GM12873 (cell line): ENCODE data around the gene JCAD.

Experiments used
- TF ChIP-seq, protein P1 (sequence below): IDR thresholded peaks from 2 replicates; pipeline ENCODE4 v1.5.1; 2012; ENCODE audit warnings: low read depth, mild to moderate bottlenecking, moderate library complexity, low read length, control low read depth; ENCODE audit not compliant: insufficient read depth; ENCODE audit errors: missing control alignments

The JCAD gene

DNA sequence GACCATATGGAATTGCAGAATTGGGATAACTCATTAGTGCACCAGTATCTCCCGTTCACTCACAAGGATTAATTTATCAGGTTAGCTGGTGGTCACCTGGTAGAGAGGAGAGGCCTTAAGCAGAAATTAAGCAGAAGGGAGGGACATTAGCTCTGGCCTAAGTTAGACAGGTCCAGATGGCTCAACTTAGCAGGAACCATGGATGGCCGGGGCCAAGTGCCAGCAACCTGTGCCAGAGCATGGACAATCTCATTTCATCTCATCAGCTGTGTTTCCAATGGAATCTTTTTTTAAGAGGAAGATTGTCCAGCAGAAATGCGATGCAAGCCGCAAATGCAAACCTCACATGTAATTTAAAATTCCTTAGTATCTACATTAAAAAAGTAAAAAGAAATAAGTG lies 82.2 kb downstream of the JCAD start:
- TF ChIP-seq, protein P1, sequence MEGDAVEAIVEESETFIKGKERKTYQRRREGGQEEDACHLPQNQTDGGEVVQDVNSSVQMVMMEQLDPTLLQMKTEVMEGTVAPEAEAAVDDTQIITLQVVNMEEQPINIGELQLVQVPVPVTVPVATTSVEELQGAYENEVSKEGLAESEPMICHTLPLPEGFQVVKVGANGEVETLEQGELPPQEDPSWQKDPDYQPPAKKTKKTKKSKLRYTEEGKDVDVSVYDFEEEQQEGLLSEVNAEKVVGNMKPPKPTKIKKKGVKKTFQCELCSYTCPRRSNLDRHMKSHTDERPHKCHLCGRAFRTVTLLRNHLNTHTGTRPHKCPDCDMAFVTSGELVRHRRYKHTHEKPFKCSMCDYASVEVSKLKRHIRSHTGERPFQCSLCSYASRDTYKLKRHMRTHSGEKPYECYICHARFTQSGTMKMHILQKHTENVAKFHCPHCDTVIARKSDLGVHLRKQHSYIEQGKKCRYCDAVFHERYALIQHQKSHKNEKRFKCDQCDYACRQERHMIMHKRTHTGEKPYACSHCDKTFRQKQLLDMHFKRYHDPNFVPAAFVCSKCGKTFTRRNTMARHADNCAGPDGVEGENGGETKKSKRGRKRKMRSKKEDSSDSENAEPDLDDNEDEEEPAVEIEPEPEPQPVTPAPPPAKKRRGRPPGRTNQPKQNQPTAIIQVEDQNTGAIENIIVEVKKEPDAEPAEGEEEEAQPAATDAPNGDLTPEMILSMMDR: no peak

DNA sequence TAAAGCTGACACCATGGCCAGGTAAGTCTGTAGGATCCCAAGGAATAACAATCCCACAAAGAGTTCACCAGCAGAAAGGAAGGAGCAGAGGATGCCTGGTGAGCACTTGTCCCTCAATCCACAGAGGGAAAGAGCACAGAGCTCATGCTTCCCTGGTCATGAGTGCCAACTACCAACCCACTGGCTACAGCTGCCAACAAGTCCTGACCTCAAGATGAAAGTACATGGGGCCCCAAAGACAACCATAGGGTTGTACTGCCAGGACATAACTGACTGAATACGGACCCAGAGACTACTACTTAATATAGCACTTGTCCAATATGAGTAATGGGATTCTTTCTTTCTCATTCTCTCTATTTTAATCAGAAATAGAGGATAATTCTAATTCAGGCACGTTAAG lies 83.3 kb downstream of the JCAD start:
- TF ChIP-seq, protein P1: no peak

DNA sequence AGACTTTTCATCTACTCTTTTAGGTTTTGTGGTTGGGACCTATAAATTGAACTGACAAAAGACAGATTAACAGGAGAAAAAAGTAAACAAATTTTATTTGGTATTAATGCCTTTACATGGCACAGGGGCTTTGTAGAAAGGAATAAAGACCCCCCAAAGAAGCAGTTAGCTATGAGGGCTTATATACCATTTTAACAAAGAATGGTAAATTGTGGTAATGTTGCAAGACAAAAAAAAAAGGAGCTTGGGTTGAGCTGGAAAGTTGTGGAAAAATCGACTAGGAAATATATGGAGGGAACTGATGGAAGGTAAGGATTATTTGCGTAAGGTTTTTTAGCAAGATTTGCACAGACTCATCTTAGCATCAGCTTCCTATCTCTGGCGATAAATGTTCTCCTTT lies 84.6 kb downstream of the JCAD start:
- TF ChIP-seq, protein P1: no peak

DNA sequence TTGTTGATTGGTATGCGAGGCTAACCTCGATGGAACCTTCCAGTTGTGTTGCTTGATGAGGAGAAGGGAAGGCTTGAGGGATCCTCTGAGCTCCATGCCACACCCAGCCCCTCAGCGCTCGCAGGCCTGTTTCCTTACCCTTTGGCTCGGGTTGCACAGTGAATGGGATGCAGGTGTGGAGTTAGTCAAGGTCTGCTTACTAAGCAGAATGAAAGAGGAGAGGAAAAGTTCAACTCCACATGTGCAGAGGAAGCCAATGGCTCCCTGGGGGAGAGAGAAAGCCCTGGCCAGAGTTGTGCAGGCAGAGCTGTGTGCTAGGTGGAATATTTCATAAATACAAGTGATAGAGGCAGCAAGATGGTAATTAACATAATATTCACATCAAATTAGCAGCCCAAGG lies 85.5 kb downstream of the JCAD start:
- TF ChIP-seq, protein P1: no peak

DNA sequence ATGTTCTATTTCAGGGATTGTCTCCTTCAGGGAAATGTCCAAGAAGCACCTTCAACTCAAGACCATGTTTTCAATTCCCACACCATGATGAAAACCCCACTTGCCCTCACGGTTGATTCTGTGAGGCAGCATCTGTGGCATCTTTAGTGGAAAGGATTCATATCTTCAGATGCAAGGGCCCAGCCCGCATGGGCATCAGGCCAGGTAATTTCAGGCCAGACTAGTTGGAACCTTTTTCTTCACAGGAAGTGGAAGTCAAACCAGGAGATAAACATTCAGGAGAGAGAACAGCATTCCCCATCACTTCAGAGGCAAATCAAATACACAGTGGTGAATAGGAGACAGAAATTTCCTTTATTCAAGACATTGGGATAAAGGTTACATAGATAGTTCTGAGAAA lies 88.8 kb downstream of the JCAD start:
- TF ChIP-seq, protein P1: no peak

DNA sequence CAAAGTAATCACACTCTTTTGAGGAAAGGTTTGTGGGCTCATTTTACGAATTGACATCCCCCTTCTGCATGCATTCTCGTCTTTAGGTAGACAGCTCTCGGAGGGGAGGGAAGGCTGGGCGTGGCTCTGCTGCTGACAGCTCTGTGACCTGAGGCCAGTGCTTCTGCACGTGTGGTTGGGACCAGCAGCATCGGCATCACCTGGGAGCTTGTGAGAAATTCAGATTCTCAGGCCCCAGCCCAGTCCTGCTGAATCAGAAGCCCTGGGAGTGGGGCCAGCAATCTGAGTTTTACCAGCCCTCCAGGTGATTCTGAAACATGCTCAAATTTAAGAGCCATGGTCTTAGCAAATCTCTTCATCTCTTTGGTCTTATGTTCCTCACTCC lies 89.4 kb downstream of the JCAD start:
- TF ChIP-seq, protein P1: no peak

DNA sequence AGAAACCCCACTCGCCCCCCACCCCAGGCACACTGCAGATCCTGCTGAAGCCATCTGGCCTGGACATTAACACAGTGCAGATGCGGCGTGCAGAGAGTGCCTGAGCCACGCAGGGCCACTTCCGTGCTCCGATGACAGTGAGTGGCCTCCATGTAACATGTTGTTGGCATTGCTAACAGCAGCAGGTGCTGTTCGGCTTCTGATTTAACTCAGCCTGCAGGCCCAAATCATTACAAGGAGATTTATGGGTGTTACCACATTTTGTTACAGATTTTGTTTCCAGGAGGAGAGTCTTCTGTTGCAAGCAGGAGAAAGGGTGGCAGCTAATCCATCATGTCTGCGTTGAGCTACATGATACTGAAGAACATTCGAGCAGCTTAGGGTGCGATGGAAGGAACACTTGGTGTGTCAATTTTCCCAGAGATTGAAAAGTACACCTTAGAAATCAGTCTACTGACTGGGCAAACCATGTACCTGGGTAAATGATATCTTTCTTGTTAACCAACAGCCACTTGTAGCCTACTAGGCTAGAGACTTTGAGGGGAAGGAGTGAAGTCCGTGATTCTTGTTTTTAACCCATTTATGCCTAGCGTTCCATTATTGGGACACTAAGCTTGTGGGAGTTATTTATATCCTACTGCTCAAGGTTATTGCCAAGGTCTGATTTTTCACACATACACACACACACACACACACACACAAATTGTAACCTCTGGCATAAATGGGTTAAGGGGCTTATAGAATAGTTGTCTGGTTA lies 90.0 kb downstream of the JCAD start:
- TF ChIP-seq, protein P1: no peak

DNA sequence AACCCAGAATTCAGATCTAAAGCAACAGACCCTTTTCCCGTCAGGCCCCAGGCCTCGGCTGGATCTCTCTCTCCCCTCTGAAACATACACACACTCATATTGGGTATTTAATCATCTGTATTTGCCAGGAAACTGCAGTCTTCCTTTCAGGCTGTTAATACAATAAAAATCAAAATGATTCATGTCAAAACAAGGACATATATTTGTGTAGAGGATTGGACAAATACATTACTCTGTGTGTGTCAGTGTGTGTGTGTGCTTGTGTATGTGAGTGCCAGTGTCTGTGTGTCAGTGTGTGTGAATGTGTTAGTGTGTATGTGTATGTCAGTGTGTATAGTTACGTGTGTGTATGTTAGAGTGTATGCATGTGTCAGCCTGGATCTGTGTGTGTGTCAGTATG lies 90.8 kb downstream of the JCAD start:
- TF ChIP-seq, protein P1: no peak
